ENCODE data around the gene OBP2B.
"Not testable (repeated sequence)": the region's sequence is repeated elsewhere in the genome, so short reads cannot be mapped to it uniquely, and the experiment has no call there.

The OBP2B gene

GRCh38 chr9:133221177-133221809, 12.2 kb upstream of the OBP2B start:
- DNase-seq: no peak

- DNase-seq: not testable (repeated sequence)
Measured at GRCh38 chr9:133218049-133218975, 9.3 kb upstream of the OBP2B start.

GRCh38 chr9:133217333-133217988, 8.4 kb upstream of the OBP2B start:
- DNase-seq: not testable (repeated sequence)

- not testable (repeated sequence) for DNase-seq
Measured at GRCh38 chr9:133214276-133214675, 5.2 kb upstream of the OBP2B start.

GRCh38 chr9:133210609-133211008, 1.6 kb upstream of the OBP2B start:
- DNase-seq: no peak

GRCh38 chr9:133210202-133210532, 1.1 kb upstream of the OBP2B start:
- DNase-seq: no peak

GRCh38 chr9:133209327-133210201, 514 bp upstream of the OBP2B start:
- DNase-seq: not testable (repeated sequence)

GRCh38 chr9:133208171-133208879, 725 bp downstream of the OBP2B start:
- not testable (repeated sequence) for DNase-seq

GRCh38 chr9:133207540-133208170, 1.4 kb downstream of the OBP2B start:
- no peak for DNase-seq

- no peak for DNase-seq
Measured at GRCh38 chr9:133207021-133207531, 2.0 kb downstream of the OBP2B start.

GRCh38 chr9:133205996-133206931, 2.8 kb downstream of the OBP2B start:
- no peak for DNase-seq

GRCh38 chr9:133205481-133205887, 3.6 kb downstream of the OBP2B start:
- not testable (repeated sequence) for DNase-seq

GRCh38 chr9:133204993-133205336, 4.1 kb downstream of the OBP2B start:
- DNase-seq: no peak

GRCh38 chr9:133204335-133204992, 4.6 kb downstream of the OBP2B start:
- DNase-seq: no peak

- no peak for DNase-seq
Measured at GRCh38 chr9:133203506-133204075, 5.5 kb downstream of the OBP2B start.

GRCh38 chr9:133202688-133203453, 6.2 kb downstream of the OBP2B start:
- DNase-seq: no peak

- DNase-seq: no peak
Measured at GRCh38 chr9:133202145-133202513, 6.9 kb downstream of the OBP2B start.

GRCh38 chr9:133201424-133202144, 7.5 kb downstream of the OBP2B start:
- DNase-seq: no peak
